Sigmoid colon (tissue), 4 donors: ENCODE results near the gene SERPING1.

Experiments used
- CTCF ChIP-seq, 4 experiments: fragments of 450-650 bp in 3 of 4; fragments of 200-600 bp in 1 of 4; IDR thresholded peaks; one replicate each; pipeline ENCODE4 v1.5.1; 2016 to 2019; ENCODE audit warnings: antibody characterized with exemption in 4 of 4, mild to moderate bottlenecking in 3 of 4, moderate library complexity in 2 of 4
- EP300 ChIP-seq, 4 donors: sonication (generic); formaldehyde crosslinking; IDR thresholded peaks; one replicate each; pipeline ENCODE4 v1.6.1; 2017; ENCODE audit warnings: antibody characterized with exemption in 4 of 4
- POLR2A ChIP-seq, 2 donors: fragments of 450-650 bp; IDR thresholded peaks; one replicate each; pipeline ENCODE4 v1.6.1; 2016; ENCODE audit warnings: antibody characterized with exemption in 2 of 2, mild to moderate bottlenecking in 2 of 2, moderate library complexity in 2 of 2

DNA sequence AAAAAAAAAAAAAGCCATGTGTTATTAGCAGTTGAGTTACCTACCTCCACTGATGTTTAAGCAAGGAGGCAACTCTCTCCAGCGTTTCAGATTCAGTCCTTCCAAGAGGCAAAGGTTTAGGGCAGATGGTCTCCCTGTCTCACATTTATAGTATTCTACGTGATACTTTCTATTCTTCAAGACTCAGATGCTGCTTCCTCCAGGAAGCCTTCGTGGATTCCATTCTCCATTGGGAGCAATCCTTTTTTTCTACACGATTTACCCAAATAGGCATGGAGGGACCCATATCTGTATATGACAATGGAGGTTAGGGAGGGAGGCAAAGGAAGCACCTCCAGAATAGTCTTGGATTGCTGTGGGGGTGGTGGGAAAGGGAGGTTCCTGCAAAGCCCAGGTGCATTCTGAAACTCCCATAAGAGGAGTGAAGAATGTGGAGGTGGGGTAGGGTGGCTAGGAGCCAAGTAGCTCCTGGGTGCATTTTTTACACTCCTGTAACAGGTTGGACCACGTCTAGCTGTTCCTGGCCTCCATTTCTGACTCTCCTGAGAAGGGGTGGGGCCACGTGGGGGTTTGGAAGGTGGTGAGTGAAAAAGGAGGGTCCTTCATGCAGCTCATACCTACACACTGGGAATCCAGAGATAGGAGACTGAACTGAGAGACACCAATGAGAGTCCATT, 36.0 kb downstream of the SERPING1 start:
- TF ChIP-seq CTCF (IDR thresholded peaks at IDR 0.05) = no peak
- TF ChIP-seq POLR2A (IDR thresholded peaks at IDR 0.05) = no peak
- no peak for TF ChIP-seq EP300 (IDR thresholded peaks at IDR 0.05)
